Left hindlimb (tissue), 1 donor: ENCODE data around the gene SPECC1.
"Not testable (repeated sequence)": the region's sequence is repeated elsewhere in the genome, so short reads cannot be mapped to it uniquely, and the experiment has no call there.

Experiments
- DNase-seq: peaks from one replicate; pipeline ENCODE4 v3.0.0-alpha.2; 2018

SPECC1 gene

DNA sequence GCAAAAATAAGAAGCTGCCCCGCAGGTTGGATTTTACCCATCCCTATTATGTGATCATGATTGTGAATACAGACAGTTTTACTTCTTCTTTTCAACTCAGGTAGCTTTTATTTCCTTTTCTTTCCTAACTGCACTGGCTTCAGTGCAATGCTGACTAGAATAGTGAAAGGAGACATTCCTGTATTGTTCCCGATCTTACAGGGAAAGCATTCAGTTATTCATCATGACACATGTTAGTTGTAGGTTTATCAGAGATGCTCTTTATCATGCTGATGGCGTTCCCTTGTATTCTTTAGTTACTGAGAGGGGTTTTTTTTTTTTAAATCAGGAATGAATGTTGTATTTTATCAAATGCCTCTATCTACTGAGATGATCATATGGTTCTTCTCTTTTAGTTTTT is 343.4 kb downstream of the SPECC1 start:
- not testable (repeated sequence) for DNase-seq

DNA sequence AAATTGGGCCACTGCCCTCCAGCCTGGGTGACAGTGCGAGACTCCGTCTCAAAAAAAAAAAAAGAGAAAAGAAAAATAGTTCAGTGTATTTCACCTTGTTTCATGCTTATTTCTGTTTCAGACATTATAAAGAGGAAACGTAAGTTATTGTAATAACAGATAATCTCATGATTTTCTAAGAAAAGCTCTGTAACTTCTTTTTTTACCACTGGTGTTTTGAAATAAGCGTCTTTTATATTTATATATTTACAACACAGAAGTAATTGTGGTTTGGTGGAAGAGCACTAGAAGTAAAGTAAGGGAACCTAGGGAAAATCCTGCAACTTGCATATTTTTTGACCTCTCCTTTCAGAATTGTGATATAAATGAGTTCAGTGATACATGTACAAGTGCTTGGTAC is 354.7 kb downstream of the SPECC1 start:
- not testable (repeated sequence) for DNase-seq
